Measurements from ENCODE around the gene BEND6.

BEND6 gene, protein sequence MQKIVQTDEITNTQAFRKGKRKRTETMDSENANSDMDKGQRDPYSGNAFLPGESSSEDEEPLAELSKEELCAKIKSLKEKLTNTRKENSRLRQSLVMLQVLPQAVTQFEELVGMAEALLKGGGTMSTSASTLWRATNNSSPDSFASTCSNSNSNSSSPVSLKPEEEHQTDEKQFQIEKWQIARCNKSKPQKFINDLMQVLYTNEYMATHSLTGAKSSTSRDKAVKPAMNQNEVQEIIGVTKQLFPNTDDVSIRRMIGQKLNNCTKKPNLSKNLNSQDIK

DNA sequence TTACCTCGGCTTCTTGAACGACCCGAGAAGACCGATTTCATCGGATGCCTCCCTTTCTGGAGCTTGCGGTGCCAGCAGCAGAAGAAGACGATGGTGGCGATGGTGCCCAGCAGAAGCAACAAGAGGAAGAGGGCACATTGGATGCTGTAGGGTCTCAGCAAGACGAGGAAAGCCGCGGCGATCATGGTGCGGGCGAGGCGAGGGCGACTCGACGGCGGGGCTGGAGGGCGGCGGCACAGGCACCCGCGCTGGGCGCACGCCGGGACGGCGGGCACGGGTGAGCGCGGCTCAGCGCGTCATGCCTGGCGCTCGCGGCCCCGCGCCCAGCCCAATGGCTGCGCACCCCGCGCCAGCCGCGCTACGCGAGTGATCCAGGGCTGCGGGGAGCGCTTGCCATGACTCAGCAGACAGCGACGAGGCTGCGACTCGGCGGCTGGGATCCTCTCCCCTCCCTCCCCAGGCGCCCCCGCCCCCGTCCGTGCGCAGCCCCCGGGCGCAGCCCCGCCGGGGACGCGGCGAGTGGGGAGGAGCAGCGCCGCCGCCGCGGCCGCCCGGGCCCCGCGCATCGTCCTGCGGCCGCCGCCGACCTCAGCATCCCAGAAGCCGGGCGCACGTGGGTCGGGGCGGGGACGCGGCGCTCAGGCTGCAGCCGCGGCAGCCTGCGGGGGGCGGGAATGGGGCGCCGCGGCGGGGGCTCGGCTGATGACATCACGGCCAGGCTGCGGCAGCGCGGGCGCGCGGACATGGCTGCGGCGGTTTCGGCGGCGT, at the start of gene BEND6:
Gene BEND6 (plus strand): TSS at position 705 of the 768 bp plus-strand sequence. CDS start 26,704 bp downstream, outside the sequence.
- peak; percentile 65 for DNase-seq

GRCh38 chr6:56905378-56905777, 49.5 kb upstream of the BEND6 start:
- no peak for DNase-seq

- DNase-seq: no peak
Measured at GRCh38 chr6:56906752-56907151, 48.2 kb upstream of the BEND6 start.

GRCh38 chr6:56909115-56909907, 45.6 kb upstream of the BEND6 start:
- no peak for DNase-seq

GRCh38 chr6:56911847-56912246, 43.1 kb upstream of the BEND6 start:
- DNase-seq: no peak

GRCh38 chr6:56913285-56914074, 41.4 kb upstream of the BEND6 start:
- DNase-seq: no peak

- DNase-seq: peak; percentile 51
Measured at GRCh38 chr6:56914798-56915658, 39.9 kb upstream of the BEND6 start.

GRCh38 chr6:56915832-56916231, 39.1 kb upstream of the BEND6 start:
- DNase-seq: no peak

DNA sequence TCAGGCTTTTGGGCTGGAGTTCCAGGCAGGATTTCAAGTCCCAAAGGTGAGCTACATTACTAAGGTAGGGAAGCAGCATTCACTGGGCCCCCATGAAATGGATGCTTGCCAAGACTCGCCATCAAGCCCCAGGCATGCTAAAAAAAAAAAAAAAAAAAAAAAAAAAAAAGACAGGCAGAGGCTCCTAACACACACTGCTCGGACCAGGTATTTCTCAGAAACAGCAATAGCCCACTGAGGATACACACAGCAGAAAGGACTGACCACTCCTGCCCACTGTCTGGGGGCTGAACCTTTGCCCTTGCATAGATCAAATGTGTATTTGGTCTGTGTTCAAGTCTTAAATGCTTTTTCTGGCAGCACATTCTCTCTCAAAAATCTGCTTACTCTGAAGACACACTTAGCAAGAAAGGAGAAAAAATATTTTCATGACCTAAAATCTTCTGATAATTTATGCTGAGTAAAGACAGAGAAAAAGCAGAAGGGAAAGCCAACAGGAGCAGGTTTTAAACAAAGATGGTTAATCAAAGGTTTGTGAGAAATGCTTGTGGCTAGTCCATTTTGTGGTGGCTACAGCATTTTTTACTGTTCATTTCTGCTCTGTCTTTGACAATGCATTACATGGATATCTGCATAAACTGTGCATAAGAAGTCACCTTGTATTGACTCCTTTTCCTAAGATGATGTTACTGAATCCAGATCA, 37.9 kb upstream of the BEND6 start:
- no peak for DNase-seq

DNA sequence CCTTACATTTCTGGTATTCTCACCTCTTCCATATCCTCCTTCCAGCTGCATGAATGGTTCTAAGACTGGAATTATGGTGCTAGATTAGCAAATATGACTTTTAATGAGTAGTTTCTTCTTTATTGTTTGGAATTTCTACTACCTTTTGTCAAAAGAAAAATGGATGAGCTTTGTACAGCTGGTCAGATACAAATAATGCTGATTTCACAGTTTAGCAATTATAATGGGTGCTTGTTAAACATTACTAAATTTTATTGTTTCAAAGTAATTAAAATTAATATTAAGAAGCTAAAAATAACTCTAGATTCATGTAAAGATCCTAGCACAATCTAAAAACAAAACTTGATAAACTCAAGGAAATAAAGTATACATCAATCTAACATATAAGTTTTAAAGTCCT, 32.3 kb upstream of the BEND6 start:
- no peak for DNase-seq

- DNase-seq: no peak
Measured at GRCh38 chr6:56923565-56923964, 31.3 kb upstream of the BEND6 start.

- no peak for DNase-seq
Measured at GRCh38 chr6:56927538-56928453, 27.1 kb upstream of the BEND6 start.

DNA sequence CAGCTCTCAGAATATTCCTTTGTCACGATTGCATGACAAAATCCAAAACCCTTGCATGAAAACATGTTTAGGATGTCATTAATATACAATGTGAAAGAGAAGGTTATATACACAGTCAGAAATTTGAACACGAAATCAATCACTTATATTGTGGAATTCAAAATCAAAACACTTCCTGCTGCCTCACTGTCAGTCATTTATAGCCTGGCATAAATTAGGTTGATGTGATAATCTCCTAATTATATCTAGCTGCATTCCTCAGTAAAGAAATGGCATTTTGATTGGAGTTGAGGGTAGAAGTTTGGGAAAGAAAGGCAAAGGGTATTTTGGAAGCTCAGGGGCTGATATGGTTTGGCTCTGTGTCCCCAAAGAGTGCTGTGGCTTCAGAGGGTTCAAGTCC, 24.1 kb upstream of the BEND6 start:
- DNase-seq: no peak

DNA sequence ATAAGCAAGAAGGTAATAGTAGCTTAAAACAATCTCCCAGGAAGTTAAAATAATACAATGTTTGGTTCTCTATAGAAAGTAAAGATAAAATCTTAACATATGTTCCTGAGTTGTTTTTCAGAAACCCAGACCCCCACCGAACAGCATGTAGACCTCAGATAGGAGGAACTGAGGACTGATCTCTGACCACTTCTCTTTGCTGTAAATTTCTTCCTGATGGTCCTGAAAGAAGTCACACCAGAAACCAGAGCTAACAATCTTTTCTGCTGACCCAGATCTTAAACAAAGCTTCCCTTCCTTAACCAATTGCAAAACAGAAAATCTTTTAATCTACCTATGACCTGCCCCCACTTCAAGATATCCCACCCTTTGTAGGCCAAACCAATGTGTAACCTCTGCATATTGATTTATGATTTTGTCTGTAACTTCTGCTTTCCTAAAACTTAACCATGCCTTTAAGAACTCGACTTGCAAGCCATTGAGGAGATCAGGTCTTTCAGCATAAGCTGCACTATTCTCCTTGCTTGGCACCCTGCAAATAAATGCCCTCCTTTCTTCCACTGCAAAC, 21.9 kb upstream of the BEND6 start:
- DNase-seq: no peak

GRCh38 chr6:56933650-56934049, 21.3 kb upstream of the BEND6 start:
- DNase-seq: no peak

DNA sequence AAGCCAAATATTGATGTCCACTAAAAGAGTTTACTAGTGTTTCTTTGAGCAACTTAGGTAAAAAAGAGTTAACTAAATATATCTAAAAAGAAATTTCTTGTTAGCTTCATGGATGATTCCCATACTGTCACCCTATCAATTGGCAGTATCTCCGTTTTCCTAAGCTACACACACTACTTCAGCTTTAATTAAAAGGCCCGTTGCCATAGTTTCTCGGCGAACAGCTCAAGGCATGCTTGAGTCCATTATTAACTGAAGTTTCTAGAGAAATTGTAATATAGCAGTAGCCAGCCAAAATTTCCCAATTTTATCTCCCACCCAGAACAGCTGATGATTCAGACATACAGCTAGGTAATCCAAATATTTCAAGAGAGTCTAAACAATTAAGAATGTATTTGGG, 20.0 kb upstream of the BEND6 start:
- DNase-seq: no peak

- DNase-seq: no peak
Measured at GRCh38 chr6:56936466-56936865, 18.4 kb upstream of the BEND6 start.

- peak; percentile 24 for DNase-seq
Measured at GRCh38 chr6:56938649-56939191, 16.2 kb upstream of the BEND6 start.

GRCh38 chr6:56940463-56940862, 14.4 kb upstream of the BEND6 start:
- no peak for DNase-seq

Measured in femur (tissue), 1 donor.